Hepatocyte (in vitro differentiated cells): ENCODE data around the gene LRRK2. TPM values are rescaled to one million over a fixed set of nuclear protein-coding genes. Genes with fewer than 3 reads are reported as not detected.
"Not testable (repeated sequence)": the region's sequence is repeated elsewhere in the genome, so short reads cannot be mapped to it uniquely, and the experiment has no call there.

Experiments
- DNase-seq: peaks from one replicate; pipeline ENCODE4 v3.0.0-alpha.2; 2016; ENCODE audit warnings: low spot score
- H2AFZ ChIP-seq: fragments of 200-600 bp; sonication (generic); 2 replicates; pipeline ENCODE4 v1.6.0; 2016; ENCODE audit warnings: antibody characterized with exemption, mild to moderate bottlenecking
- H3K27ac ChIP-seq: fragments of 200-600 bp; sonication (generic); 2 replicates; pipeline ENCODE4 v1.5.1; 2016; ENCODE audit warnings: mild to moderate bottlenecking
- H3K27me3 ChIP-seq: fragments of 200-600 bp; sonication (generic); 2 replicates; pipeline ENCODE4 v1.6.1; 2016
- H3K36me3 ChIP-seq: fragments of 200-600 bp; sonication (generic); replicated peaks from 2 replicates; pipeline ENCODE4 v1.5.1; 2016; ENCODE audit warnings: low read depth; ENCODE audit not compliant: insufficient read depth
- H3K4me1 ChIP-seq: fragments of 200-600 bp; sonication (generic); 2 replicates; pipeline ENCODE4 v1.5.1; 2016; ENCODE audit warnings: mild to moderate bottlenecking, moderate library complexity; ENCODE audit not compliant: insufficient read depth
- H3K4me2 ChIP-seq: fragments of 200-600 bp; sonication (generic); 2 replicates; pipeline ENCODE4 v1.6.0; 2016
- H3K4me3 ChIP-seq: fragments of 200-600 bp; sonication (generic); 2 replicates; pipeline ENCODE4 v1.5.1; 2016; ENCODE audit warnings: mild to moderate bottlenecking
- H3K79me2 ChIP-seq: fragments of 200-600 bp; sonication (generic); 2 replicates; pipeline ENCODE4 v1.6.0; 2017; ENCODE audit warnings: mild to moderate bottlenecking
- H3K9me2 ChIP-seq: fragments of 200-600 bp; sonication (generic); replicated peaks from 2 replicates; pipeline ENCODE4 v1.6.0; 2017; ENCODE audit warnings: mild to moderate bottlenecking; ENCODE audit not compliant: insufficient read depth
- H3K9me3 ChIP-seq: fragments of 200-600 bp; sonication (generic); 2 replicates; pipeline ENCODE4 v1.5.1; 2016; ENCODE audit warnings: low read depth, mild to moderate bottlenecking
- H4K20me1 ChIP-seq: fragments of 200-600 bp; sonication (generic); 2 replicates; pipeline ENCODE4 v1.6.0; 2016; ENCODE audit warnings: mild to moderate bottlenecking; ENCODE audit not compliant: insufficient read depth, poor library complexity, severe bottlenecking
- CTCF ChIP-seq: fragments of 200-600 bp; sonication (generic); IDR thresholded peaks from 2 replicates; pipeline ENCODE4 v1.5.1; 2016; ENCODE audit warnings: antibody characterized with exemption, mild to moderate bottlenecking; ENCODE audit not compliant: poor library complexity
- EZH2 ChIP-seq: fragments of 200-600 bp; sonication (generic); IDR thresholded peaks from 2 replicates; pipeline ENCODE4 v1.6.1; 2016; ENCODE audit warnings: antibody characterized with exemption, mild to moderate bottlenecking, borderline replicate concordance
- EZH2phosphoT487 ChIP-seq: fragments of 200-600 bp; sonication (generic); IDR thresholded peaks from one replicate; pipeline ENCODE4 v1.6.1; 2018; ENCODE audit warnings: antibody characterized with exemption, mild to moderate bottlenecking, low read depth, moderate library complexity; ENCODE audit not compliant: unreplicated experiment, severe bottlenecking
- WGBS: methylation state at CpG from one replicate; pipeline ENCODE4 v1.1.6; 2016; ENCODE audit warnings: low lambda C conversion rate; ENCODE audit errors: missing lambda C conversion rate; 5-methylcytosine and 5-hydroxymethylcytosine counted together
- polyA plus RNA-seq: library from polyadenylated mRNA; unstranded; fragments of >200 nt; fragmentation: Nextera tagmentation; extraction: Ambion mirVana; gene quantifications from 2 replicates; pipeline ENCODE4 v1.2.1, GENCODE V29; 2016
- total RNA-seq: library from RNA; depleted of rRNA; stranded (reverse); fragments of >200 nt; gene quantifications from 2 replicates; pipeline ENCODE4 v1.2.3, GENCODE V29; 2014

Gene LRRK2
- total and polyA plus RNA-seq, 2 experiments from 2014 or later: 0.76 to 4.9 TPM

GRCh38 chr12:40378691-40379090 lies 153.9 kb downstream of the LRRK2 start:
- Histone ChIP-seq H3K9me2 (no peaks in the 10 kb centered on the region), H3K36me3 (no peaks in the 10 kb centered on the region), H4K20me1 (no peaks in the 10 kb centered on the region), H3K4me2 (no peak overlapping the region), H3K4me1 (no peaks in the 10 kb centered on the region), H3K4me3 (no peak overlapping the region), H2AFZ (no peak overlapping the region), H3K79me2 (no peaks in the 10 kb centered on the region), H3K27me3 (no peaks in the 10 kb centered on the region), H3K27ac (no peak overlapping the region), H3K9me3 (no peaks in the 10 kb centered on the region)
- 95% methylated on average over 1 of the region's 1 CpG for WGBS
- no peak for DNase-seq
- TF ChIP-seq EZH2phosphoT487: no peak
- TF ChIP-seq CTCF: no peak
- TF ChIP-seq EZH2: no peak

DNA sequence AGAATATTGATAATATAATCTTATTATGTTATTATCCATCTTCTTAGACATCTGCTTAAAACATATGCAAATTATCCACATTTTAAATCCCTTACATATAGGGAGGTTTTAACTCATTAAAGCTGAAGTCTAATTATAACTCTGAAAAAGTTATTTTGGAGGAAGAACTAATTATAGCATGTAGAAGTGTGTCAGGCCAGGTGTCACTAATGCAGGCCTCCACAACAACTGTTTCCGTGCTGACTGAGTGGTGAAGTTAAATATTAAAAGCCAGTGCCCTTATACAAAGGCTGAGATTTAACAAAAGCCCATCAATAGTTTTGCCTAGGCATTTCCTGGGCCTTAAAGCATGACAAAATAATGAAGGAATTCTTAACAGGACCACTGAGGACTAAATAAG lies 157.4 kb downstream of the LRRK2 start:
- DNase-seq: no peak
- WGBS: 48% methylated on average over 1 of the region's 1 CpG
- no peaks in the 10 kb centered on the region for H3K36me3 ChIP-seq
- no peak overlapping the region for H2AFZ ChIP-seq
- no peaks in the 10 kb centered on the region for H3K9me2 ChIP-seq
- no peaks in the 10 kb centered on the region for H4K20me1 ChIP-seq
- H3K4me3 ChIP-seq: no peak overlapping the region
- no peaks in the 10 kb centered on the region for H3K27me3 ChIP-seq
- no peaks in the 10 kb centered on the region for H3K4me1 ChIP-seq
- H3K9me3 ChIP-seq: no peaks in the 10 kb centered on the region
- TF ChIP-seq CTCF (no peak), EZH2 (no peak), EZH2phosphoT487 (no peak)
- H3K79me2 ChIP-seq: no peaks in the 10 kb centered on the region
- no peak overlapping the region for H3K4me2 ChIP-seq
- H3K27ac ChIP-seq: no peak overlapping the region

- WGBS: 74% methylated on average over 3 of the region's 3 CpGs
- not testable (repeated sequence) for H2AFZ ChIP-seq, H3K9me2 ChIP-seq, H3K27me3 ChIP-seq, H3K36me3 ChIP-seq, H3K9me3 ChIP-seq, H3K27ac ChIP-seq, H3K4me3 ChIP-seq, H3K79me2 ChIP-seq, H3K4me1 ChIP-seq, H4K20me1 ChIP-seq, DNase-seq, H3K4me2 ChIP-seq
Observed at GRCh38 chr12:40387279-40387678, 162.5 kb downstream of the LRRK2 start.

GRCh38 chr12:40390980-40391379 lies 166.2 kb downstream of the LRRK2 start:
- Histone ChIP-seq H3K4me3 (no peak overlapping the region), H4K20me1 (no peaks in the 10 kb centered on the region), H3K27ac (no peak overlapping the region), H3K9me3 (no peaks in the 10 kb centered on the region), H3K79me2 (no peaks in the 10 kb centered on the region), H2AFZ (no peak overlapping the region), H3K27me3 (no peaks in the 10 kb centered on the region), H3K4me1 (no peaks in the 10 kb centered on the region), H3K36me3 (no peaks in the 10 kb centered on the region), H3K9me2 (no peaks in the 10 kb centered on the region), H3K4me2 (no peak overlapping the region)
- DNase-seq: no peak
- TF ChIP-seq EZH2phosphoT487 (no peak), EZH2 (no peak), CTCF (no peak)
- 77% methylated on average over 2 of the region's 2 CpGs for WGBS
